22Rv1 (cell line): ENCODE data around the gene REEP6.
"Not testable (repeated sequence)": the region's sequence is repeated elsewhere in the genome, so short reads cannot be mapped to it uniquely, and the experiment has no call there.

Experiments
- CTCF ChIP-seq: fragments of 450-650 bp; IDR thresholded peaks from 2 replicates; pipeline ENCODE4 v1.5.1; 2017; ENCODE audit warnings: mild to moderate bottlenecking
- ZFX ChIP-seq: fragments of 450-650 bp; IDR thresholded peaks from 2 replicates; pipeline ENCODE4 v1.6.1; 2017; ENCODE audit warnings: antibody characterized with exemption, borderline replicate concordance

GRCh38 chr19:1499231-1499630 is 8.2 kb downstream of the REEP6 start:
- TF ChIP-seq CTCF, ZFX: not testable (repeated sequence)
